Peyer's patch (tissue), 4 donors: ENCODE measurements around the gene COL9A3. TPM values are rescaled to one million over a fixed set of nuclear protein-coding genes. Genes with fewer than 3 reads are reported as not detected.

ENCODE experiments used
- DNase-seq, 3 donors: peaks; one replicate each; pipeline ENCODE4 v3.0.0-alpha.2; 2017 to 2019
- H3K27ac ChIP-seq, 4 donors: fragments of 200-600 bp; sonication (generic); one replicate each; pipeline ENCODE4 v1.5.1; 2016 to 2019
- H3K27me3 ChIP-seq, 2 donors: fragments of 200-600 bp; sonication (generic); one replicate each; pipeline ENCODE4 v1.5.1; 2019
- H3K36me3 ChIP-seq, 3 donors: fragments of 200-600 bp; sonication (generic); one replicate each; pipeline ENCODE4 v1.5.1; 2016 to 2019
- H3K4me1 ChIP-seq, 4 donors: fragments of 200-600 bp; sonication (generic); one replicate each; pipeline ENCODE4 v1.5.1; 2016 to 2019
- H3K4me3 ChIP-seq, 4 donors: fragments of 200-600 bp; sonication (generic); 1 replicate in 3 of 4; 2 replicates in 1 of 4; pipeline ENCODE4 v1.5.1; 2016 to 2019; ENCODE audit warnings: mild to moderate bottlenecking in 1 of 4
- H3K9me3 ChIP-seq, 4 donors: fragments of 200-600 bp; sonication (generic); one replicate each; pipeline ENCODE4 v1.5.1; 2016 to 2019; ENCODE audit warnings: mild to moderate bottlenecking in 1 of 4
- CTCF ChIP-seq, 6 experiments: fragments of 450-650 bp in 4 of 6; fragments of 200-600 bp in 2 of 6; sonication (generic) in 1 of 6; IDR thresholded peaks; one replicate each; pipeline ENCODE4 v1.5.1; 2017 to 2019; ENCODE audit warnings: antibody characterized with exemption in 6 of 6, mild to moderate bottlenecking in 3 of 6, moderate library complexity in 1 of 6
- POLR2A ChIP-seq, 2 donors: fragments of 450-650 bp; IDR thresholded peaks; one replicate each; pipeline ENCODE4 v1.5.1; 2017; ENCODE audit warnings: antibody characterized with exemption in 2 of 2, mild to moderate bottlenecking in 2 of 2, moderate library complexity in 2 of 2
- total RNA-seq, 4 donors: library from RNA; depleted of rRNA; stranded (reverse); fragments of >200 nt; gene quantifications; one replicate each; pipeline ENCODE4 v1.1.0, GENCODE V29; 2016

COL9A3 gene
- total RNA-seq, 4 donors from 2014 or later, result 3.3 to 19.8 (median 4.1) TPM

DNA sequence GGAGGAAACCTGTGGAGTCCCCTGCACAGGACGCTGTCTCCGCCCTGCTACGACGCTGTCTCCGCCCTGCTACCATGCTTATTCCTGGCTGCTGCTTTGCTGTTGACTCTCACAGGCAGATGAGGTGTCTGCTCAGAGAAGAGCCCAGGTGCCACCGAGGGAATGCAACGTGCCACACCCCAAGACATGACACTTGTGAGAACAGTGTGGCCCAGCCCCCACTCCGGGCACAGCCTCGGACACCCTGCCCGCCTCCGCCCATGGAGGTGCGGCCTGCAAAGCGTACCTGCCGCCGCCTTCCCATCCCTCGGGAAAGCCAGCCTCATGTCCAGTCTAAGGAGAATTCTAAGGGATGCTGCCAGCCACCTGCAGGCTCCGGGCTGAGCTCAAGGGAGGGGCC lies 36.2 kb upstream of the COL9A3 start:
- no peak overlapping the region for H3K27ac ChIP-seq
- H3K4me1 ChIP-seq, result peaks cover 0 to 9% (median 9%) of the 10 kb centered on the region in 4 donors
- DNase-seq, result no peak
- H3K4me3 ChIP-seq, result no peak overlapping the region
- H3K27me3 ChIP-seq, result no peaks in the 10 kb centered on the region
- no peaks in the 10 kb centered on the region for H3K9me3 ChIP-seq
- TF ChIP-seq CTCF (IDR thresholded peaks at IDR 0.05) (no peak), POLR2A (IDR thresholded peaks at IDR 0.05) (no peak)
- no peaks in the 10 kb centered on the region for H3K36me3 ChIP-seq

DNA sequence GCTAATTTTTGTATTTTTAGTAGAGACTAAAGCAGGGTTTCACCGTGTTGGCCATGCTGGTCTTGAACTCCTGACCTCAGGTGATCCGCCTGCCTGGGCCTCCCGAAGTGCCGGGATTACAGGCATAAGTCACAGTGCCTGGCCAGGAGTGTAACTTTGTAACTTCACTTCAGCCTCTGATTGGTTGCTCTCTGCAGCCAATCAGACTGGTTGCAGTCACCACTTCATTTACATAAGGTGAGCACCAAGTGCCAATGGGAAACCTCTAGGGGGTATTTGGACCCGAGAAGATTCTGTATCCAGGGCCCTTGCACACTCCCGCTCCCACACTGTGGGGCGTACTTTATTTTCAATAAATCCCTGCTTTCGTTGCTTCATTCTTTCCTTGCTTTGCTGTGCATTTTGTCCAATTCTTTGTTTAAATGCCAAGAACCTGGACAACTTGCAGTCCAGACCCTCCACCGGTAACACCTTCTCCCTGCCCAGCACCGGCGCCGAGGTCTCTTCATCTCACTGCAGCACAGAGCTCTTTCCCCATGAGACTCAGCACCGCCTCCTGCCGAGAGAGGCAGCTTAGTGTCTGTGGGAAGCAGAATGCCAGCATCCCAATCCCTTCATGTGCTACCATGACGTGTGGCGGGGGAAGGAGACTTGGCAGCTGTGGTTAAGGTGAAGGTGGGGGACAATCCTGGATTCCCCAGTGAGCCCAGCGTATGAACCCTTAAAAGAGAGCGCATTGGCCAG lies 34.5 kb upstream of the COL9A3 start:
- Histone ChIP-seq H3K4me3 (no peak overlapping the region), H3K4me1 (no peaks in the 10 kb centered on the region), H3K27ac (no peak overlapping the region), H3K36me3 (no peaks in the 10 kb centered on the region), H3K27me3 (no peaks in the 10 kb centered on the region), H3K9me3 (no peaks in the 10 kb centered on the region)
- no peak for DNase-seq
- TF ChIP-seq POLR2A (IDR thresholded peaks at IDR 0.05), result no peak
- TF ChIP-seq CTCF (IDR thresholded peaks at IDR 0.05), result no peak

DNA sequence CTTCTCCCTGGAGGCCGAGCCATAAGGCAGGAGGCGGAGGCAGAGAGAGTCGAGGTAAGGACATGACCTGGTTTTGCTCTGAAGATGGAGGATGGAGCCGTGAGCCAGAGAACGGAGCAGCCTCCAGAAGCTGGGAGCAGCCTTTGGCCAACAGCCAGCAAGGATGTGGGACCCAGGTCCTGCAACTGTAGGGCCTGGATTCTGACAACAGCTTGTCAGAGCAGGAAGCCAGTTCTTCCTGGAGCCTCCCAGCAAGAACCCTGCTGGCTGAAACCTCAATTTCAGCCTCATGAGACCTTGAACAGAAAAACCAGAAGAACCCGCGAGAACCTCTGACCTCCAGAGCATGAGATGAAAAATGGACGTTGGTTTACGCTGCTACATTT lies 34.0 kb upstream of the COL9A3 start:
- Histone ChIP-seq H3K27ac (no peak overlapping the region), H3K4me3 (no peak overlapping the region), H3K27me3 (no peaks in the 10 kb centered on the region), H3K4me1 (no peaks in the 10 kb centered on the region), H3K36me3 (no peaks in the 10 kb centered on the region), H3K9me3 (no peaks in the 10 kb centered on the region)
- TF ChIP-seq POLR2A (IDR thresholded peaks at IDR 0.05), result no peak
- no peak for TF ChIP-seq CTCF (IDR thresholded peaks at IDR 0.05)
- no peak for DNase-seq

- no peaks in the 10 kb centered on the region for H3K36me3 ChIP-seq
- no peaks in the 10 kb centered on the region for H3K4me1 ChIP-seq
- DNase-seq, result no peak
- TF ChIP-seq CTCF (IDR thresholded peaks at IDR 0.05) (no peak), POLR2A (IDR thresholded peaks at IDR 0.05) (no peak)
- H3K27ac ChIP-seq, result no peak overlapping the region
- no peak overlapping the region for H3K4me3 ChIP-seq
- H3K9me3 ChIP-seq, result no peaks in the 10 kb centered on the region
- H3K27me3 ChIP-seq, result no peaks in the 10 kb centered on the region
Measured at GRCh38 chr20:62784497-62784896, 32.4 kb upstream of the COL9A3 start.

GRCh38 chr20:62785393-62785792 lies 31.5 kb upstream of the COL9A3 start:
- Histone ChIP-seq H3K27ac (no peak overlapping the region), H3K4me3 (no peak overlapping the region), H3K9me3 (no peaks in the 10 kb centered on the region), H3K36me3 (no peaks in the 10 kb centered on the region), H3K4me1 (no peaks in the 10 kb centered on the region), H3K27me3 (no peaks in the 10 kb centered on the region)
- TF ChIP-seq POLR2A (IDR thresholded peaks at IDR 0.05) (no peak), CTCF (IDR thresholded peaks at IDR 0.05) (no peak)
- DNase-seq, result no peak
